Measurements from ENCODE around the gene SLC25A41.

- TF ChIP-seq CTCF (IDR thresholded peaks at IDR 0.05) = no peak
- no peak for TF ChIP-seq EZH2 (IDR thresholded peaks at IDR 0.05; ENCODE audit: borderline replicate concordance, insufficient read depth, low read depth, low read length, poor library complexity, severe bottlenecking)
Measured at GRCh38 chr19:6481541-6482342, 48.2 kb upstream of the SLC25A41 start, which contains the start of gene DENND1C.

All from B cell (primary cell).